CD4-positive, alpha-beta T cell treated with Interleukin-6 for 4 hours (primary cell): ENCODE measurements around the gene AGBL4.

Experiments
- DNase-seq: peaks from one replicate; pipeline ENCODE4 v3.0.0-alpha.2; 2020; ENCODE audit warnings: mixed read lengths

AGBL4 gene

DNA sequence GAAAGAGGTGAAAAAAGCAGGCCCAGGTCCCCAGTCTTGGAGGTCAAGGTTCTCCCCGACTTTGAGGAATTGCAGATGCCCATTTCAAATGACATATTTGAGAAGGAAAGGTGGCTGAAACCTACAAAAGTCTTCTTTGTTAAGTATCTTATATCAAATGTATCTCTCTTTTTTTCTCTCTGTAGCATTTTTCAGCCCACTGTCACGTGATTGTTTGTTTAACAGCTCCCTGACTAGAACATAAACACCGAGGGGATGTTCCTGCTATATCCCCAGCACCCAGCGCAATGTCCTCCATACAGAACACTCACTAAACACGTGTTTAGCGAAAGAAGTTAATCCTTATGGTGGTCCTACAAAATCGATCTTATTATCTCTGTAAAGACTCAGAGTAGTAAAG, 1274.7 kb downstream of the AGBL4 start:
- DNase-seq: no peak

GRCh38 chr1:48746906-48747305, 1276.8 kb downstream of the AGBL4 start:
- DNase-seq: no peak

- no peak for DNase-seq
Measured at GRCh38 chr1:48744032-48744431, 1279.7 kb downstream of the AGBL4 start.

DNA sequence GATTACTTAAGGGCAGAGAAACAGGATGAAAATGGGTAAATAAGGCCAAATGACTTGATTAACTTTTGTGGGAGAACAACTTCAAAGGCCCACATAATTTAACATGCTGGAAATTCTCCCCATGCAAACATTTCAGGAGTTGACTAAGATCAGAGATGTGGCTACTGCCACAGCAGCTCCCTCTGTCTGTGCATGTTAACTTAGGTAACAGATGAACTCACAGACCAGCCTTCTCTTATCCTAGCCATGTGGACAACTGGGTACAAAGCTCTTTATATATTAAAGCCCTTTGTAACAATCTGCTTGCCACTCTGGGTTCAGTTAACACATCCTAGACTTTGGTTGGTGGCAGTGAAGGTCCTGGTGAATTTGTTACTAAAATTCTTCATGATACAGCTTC, 1280.3 kb downstream of the AGBL4 start:
- no peak for DNase-seq

- DNase-seq: no peak
Measured at GRCh38 chr1:48741380-48741779, 1282.4 kb downstream of the AGBL4 start.

DNA sequence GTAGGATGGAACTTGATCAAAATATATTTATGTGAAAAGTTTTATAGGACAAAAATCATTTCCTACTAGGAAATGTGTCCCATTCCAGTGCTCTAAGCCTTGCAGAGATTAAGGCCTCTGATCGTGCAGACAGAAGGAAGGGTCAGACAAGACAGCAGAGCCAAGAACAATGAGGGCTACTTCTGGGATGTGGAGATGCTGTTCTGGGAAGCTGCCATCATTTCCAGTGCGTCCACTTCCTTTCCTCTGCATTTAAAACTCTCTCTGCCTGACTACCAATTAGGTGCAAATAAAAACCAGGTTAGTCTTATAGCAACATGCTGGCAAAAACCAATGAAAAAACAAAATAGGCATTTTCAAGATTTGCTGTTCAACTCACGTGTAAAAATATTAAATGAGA, 1283.1 kb downstream of the AGBL4 start:
- no peak for DNase-seq

DNA sequence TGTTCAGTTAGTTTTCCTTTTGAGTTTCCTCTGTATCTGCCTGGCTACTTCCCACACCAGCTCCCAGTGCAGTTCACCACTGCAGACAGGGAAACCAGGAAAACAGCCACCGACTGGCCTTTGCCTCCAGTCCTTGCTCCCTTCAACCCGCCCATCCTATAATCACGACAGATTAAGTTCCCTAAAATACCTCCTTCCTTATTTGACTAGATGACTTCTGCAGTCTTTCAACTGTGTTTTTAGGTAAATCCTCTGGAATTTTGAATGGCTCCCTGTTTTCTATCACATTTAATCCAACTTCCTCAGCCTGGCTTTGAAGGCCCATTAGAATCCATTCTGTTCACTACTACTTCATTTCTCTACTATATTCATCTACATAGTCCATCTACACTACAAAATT, 1284.7 kb downstream of the AGBL4 start:
- DNase-seq: no peak

DNA sequence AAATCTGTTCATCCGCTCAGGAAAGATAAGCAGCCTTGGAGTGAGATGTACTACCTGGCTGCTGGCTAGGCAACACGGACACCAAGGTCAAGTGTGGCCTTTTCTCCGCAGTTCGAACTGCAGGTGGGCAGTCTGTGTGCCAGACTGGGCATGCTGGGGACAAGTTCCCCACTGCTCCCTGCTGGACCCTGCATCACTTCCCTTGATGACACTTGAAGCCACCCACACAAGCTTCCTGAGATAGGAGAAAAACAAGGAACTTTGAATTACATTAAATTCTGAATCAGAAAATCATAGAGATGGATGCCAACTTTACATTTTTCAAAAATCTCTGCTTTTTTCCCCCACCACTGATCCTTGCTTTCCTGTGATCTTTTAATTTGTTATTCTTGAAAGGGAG, 1285.4 kb downstream of the AGBL4 start:
- DNase-seq: no peak

DNA sequence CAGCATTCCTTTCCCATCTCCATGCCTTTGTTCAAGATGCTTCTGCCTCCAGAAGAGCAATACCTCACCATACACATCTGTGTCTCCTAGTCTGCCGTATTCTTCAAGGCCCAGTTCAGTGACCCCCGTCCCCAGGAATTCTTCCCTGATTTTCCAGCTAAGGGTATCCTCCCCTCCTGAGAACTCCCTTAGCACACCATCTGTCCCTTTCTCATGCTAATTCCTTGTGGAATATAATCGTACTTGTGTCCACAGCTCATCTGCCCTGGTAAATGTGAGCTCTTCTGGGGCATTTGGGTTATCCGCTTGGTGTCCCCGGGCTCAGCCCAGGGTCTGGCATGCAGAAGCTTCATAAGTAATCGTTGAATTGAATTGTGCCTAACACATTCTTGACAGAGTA, 1288.0 kb downstream of the AGBL4 start:
- no peak for DNase-seq

- DNase-seq: no peak
Measured at GRCh38 chr1:48730164-48730910, 1293.4 kb downstream of the AGBL4 start.

GRCh38 chr1:48728584-48728983, 1295.2 kb downstream of the AGBL4 start:
- DNase-seq: no peak

DNA sequence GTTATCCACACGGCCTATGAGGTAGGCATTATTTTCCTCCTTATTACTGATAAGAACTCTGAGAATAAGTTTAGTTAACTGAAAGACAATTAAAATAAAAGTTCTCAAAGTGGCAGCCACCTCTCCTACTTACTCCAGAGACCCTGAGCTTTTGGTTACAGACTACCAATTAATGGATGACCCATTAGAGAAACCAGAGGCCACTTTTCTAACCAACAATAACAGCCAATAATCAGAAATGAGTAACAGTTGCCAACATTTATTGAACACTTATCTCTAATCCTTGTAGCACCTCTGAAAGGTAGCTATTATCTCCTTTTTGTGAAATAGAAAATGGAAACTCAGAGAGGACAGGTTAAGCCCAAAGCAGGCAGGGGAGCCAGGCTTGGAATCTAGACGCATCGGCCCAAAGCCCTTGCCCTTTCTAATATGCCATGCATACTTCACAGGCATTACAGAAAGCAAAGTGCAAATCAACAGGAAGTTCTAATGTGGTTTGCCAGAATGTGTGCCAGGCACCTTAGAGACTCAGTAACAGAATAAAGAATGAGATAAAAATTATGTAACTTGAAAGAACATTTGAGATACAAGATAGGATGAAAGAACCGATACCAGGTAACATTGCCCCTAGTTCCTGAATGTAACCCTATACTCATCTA, 1297.1 kb downstream of the AGBL4 start:
- no peak for DNase-seq

DNA sequence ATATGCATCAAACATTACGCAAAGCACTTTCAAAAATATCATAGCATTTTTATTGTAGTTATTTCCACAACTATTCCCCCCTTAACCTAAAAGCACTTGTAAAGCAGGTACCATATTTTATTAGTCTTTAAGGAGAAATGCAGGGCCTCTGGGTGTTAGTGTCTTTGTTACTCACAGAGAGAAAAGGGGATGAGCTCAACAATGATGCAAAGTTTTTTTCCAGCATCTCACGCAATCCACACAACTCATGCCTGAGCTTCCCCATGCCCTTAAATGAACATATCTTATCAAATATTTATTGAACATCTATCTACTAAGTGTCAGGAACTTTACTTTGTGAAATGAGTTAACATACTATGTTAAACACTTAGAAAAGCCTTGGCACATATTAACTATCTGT, 1297.6 kb downstream of the AGBL4 start:
- no peak for DNase-seq

DNA sequence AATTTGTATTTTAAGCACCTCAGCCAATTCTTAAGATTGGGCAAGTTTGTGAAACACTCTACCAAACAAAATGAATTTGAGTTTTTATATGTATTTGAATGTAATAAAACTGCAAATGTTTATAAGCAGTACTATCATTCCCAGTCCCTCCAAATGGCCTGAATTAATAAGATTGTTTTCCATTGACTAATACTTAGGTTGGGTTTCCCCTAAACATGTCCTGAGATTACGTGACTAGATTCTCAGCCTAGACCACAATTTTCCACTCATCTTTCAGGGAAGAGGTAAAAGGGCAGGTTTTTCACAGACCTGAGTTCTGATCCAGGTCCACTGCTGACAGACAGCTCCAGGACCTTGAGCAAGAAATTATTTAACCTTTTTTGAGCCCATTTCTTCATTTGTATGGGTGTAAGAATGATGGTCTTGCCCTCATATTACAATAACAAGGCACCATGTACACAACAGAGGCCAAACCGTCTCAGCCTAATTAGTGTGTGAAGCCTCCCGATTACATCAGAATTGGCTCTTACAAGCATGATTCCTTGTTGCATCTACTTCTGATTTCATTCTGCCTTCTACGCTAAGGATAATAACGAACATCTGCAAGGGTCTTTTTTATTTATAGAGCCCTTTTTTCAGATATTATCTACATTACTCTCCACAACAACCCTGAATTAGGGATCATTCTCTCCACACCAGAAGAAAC, 1298.3 kb downstream of the AGBL4 start:
- DNase-seq: no peak

DNA sequence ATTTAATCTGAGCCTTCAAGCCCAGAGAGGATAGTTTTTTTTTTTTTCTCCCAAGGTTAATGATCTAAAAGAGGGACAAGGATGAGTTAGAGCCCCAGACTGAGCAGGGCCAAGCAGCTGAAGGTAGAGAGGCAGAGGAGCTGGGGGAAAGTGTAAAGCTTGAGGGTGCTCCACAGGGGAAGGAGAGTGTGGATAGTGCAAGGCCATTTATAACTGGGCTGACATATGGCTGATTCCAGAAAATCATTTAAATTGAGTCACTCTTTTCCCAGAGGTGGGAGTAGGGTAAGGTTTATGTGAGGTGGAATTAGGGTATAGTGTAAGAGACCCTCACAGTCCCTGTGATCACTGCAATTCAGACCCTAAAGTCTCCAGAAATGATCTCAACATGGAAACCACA, 1302.8 kb downstream of the AGBL4 start:
- no peak for DNase-seq

DNA sequence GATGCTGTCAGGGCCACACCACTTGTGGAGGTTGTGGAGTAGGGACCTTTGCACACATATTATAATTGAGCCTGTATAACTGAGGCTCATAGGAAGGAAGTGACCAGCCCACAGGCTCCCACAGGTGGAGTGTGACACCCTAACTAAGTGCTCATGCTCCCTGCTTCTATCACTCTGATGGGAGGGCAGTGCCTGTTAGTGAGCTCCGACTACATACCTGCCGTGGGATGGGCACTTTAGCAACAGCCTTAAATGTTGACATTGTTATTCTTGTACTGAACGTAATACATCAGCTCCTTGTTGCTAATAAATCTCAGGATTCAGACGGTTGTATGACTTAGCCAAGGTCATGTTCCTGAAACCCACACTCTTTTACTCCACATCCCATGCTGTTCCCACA, 1305.0 kb downstream of the AGBL4 start:
- DNase-seq: no peak

DNA sequence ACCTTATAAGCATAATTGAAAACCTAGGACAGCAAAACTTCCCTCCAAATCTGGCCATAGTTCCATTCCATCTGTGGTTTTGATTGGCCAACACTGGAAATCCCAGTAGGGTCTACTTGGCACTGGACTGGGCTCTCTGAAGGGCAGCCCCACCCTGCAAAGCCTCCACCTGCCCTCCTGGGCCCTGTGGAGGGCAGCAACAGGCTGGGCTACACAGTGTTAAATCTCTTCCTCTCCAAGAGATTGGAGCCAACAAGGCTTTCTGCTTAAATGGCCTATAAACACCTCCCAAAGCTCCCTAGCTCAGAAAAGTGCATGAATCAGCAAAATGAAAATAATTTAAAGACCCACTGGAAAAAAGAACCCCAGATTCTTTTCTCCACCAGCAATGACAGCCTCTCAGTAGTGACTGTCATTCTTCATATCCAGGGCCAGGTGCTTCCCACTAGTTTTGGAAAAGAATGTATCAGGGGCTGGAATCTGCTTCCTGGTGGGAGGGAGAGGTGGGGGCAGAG, 1305.6 kb downstream of the AGBL4 start:
- no peak for DNase-seq

DNA sequence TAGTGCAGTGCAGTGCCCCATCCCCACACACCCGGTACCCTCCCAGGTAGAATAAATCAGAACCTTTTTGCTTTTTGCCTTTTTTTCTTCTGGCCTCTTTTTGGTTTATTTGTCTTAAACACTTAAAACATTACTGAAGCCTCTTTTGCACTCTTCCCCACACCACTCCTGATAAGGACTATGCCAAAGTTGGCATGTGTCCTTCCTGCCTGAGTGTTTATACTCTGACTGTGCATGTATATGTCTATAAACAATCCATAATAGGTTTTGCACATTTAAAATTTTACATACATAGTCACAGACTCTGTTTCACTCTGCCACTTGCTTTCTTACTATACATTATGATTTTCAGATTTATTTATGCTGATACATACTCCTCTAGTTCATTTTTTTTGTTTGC, 1306.7 kb downstream of the AGBL4 start:
- DNase-seq: no peak

GRCh38 chr1:48715921-48716320, 1307.8 kb downstream of the AGBL4 start:
- DNase-seq: no peak

DNA sequence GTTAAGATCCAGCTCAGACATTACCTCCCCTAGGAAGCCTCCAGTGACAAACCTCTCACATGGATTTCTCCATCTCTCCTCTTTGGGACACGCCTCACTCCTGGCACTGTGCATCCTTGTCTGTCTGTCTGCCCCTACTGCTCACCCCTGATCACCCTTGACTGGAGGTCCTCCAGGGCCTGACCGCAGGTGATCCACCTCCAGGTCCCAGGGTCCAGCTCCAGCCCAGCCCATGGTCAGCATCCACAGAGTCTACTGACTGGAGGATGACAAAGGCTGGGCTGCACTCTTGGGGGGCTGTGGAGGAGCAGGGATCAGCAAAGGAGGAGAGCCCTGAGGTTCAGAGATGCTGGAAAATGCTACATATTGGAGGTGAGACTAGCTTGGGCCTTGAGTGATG, 1312.8 kb downstream of the AGBL4 start:
- no peak for DNase-seq

GRCh38 chr1:48710318-48710717, 1313.4 kb downstream of the AGBL4 start:
- DNase-seq: no peak

DNA sequence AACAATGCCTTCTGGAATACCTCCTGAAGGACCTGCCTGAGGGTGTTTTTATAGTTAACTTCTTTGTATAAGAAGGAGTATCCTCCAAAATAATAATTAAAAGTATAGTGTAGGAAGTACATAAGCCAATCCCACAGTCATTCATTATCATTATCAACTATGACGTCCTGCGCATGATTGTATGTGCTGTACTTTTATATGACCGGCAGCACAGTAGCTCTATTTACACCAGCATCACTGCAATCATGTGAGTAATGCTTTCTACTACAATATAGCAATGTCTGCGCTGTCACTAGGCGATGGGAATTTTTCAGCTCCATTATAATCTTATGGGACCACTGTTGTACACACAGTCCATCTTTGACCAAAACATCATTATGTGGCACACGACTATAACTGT, 1319.0 kb downstream of the AGBL4 start:
- no peak for DNase-seq

DNA sequence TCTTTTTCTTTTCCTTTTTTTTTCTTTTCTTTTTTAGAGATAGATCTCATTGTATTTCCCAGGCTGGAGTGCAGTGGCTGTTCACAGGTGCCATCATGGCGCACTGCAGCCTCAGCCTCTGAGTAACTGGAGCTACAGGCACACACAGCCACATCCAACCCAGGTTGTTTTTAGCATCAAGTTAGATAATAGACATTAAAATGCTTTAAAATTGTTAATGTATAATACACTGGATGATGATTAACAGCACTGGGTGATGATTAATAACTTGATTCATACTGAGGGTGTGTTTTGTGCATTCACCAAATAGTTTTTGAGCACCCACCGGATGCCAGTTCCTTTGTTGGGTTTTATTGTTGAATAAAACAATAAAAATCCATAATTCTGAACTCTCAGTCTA, 1322.3 kb downstream of the AGBL4 start:
- no peak for DNase-seq
